ENCODE results near the gene CNTNAP2.
"Not testable (repeated sequence)": the region's sequence is repeated elsewhere in the genome, so short reads cannot be mapped to it uniquely, and the experiment has no call there.

CNTNAP2 gene

DNA sequence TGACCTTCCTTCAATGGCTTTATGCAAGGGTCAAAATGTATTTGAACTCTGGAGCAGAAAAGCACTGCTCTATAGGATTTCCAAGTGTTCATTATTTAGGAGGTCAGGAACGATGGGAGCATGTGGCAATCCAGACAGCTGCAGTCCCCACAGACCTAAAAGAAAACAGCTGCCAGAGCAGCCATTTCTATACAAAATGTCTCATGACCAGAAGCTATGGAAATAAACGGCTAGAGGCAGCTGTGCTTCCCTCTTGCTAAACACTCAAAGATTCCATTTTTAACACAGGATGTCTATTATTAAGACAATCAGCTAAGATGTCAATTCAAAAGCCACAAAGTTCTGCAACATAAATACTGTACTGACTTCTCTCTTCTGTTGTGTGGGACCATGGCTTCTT is 1594.8 kb downstream of the CNTNAP2 start:
- TF ChIP-seq, protein P1, sequence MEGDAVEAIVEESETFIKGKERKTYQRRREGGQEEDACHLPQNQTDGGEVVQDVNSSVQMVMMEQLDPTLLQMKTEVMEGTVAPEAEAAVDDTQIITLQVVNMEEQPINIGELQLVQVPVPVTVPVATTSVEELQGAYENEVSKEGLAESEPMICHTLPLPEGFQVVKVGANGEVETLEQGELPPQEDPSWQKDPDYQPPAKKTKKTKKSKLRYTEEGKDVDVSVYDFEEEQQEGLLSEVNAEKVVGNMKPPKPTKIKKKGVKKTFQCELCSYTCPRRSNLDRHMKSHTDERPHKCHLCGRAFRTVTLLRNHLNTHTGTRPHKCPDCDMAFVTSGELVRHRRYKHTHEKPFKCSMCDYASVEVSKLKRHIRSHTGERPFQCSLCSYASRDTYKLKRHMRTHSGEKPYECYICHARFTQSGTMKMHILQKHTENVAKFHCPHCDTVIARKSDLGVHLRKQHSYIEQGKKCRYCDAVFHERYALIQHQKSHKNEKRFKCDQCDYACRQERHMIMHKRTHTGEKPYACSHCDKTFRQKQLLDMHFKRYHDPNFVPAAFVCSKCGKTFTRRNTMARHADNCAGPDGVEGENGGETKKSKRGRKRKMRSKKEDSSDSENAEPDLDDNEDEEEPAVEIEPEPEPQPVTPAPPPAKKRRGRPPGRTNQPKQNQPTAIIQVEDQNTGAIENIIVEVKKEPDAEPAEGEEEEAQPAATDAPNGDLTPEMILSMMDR (conservative IDR thresholded peaks at IDR 0.05): no peak
- H3K27ac ChIP-seq: no peak overlapping the region

DNA sequence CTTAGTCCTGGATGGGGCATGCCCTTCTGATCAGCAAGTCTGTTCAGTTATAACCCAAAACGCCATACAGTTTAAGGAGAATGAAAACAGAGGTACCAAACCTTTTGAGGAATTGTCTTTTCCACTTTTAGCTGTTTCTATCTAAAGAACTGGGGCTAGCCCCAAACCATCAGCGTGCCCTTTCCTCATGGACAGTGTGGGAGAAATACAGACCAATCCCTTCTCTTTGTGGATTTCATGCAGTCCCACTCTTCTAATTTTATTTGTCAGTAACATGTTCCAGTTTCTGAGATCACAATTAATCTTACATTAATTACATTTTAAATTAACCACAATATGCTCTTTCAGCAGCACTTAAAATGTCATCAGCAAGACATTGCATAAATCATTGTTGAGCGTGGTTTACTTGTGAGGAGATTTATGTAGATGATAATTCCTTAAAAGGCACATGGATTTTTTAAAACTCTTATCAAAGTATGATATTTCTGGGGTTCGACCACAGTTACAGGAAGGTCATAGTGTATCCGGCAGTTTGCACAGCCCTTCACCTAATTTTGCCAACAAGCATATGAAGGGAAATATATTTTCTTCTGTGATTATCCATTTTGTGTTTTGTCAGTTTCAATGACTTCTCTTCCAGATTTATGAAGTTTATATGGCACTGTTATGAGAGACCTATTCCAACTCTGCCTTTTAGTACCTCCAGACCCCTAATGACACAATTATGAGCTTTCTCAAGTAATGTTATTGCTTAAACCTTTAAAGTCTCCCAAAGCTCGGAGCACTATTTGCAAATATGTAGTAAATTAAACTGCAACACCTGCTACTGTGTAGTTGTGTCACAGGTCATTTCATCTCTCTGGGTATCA is 1605.6 kb downstream of the CNTNAP2 start:
- no peak overlapping the region for H3K27ac ChIP-seq
- TF ChIP-seq, protein P1 (conservative IDR thresholded peaks at IDR 0.05): no peak

DNA sequence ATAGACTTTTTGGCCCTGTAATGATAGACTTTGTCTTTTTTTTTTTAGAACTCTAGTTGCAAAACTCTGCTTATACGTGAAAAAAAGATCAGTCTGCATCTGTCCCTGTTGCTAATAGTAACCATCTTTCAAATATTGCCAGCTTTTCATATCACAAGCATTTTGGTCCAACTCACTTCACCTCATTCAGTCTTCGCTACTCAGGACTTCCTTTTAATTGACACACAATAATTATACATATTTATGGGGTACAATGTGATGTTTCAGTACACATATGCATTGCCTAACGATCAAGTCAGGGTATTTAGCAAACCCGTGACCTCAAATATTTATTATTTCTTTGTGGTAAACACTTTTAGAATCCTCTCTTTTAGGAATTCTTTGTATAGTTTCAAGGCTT is 1606.9 kb downstream of the CNTNAP2 start:
- no peak overlapping the region for H3K27ac ChIP-seq
- TF ChIP-seq, protein P1 (conservative IDR thresholded peaks at IDR 0.05): no peak

DNA sequence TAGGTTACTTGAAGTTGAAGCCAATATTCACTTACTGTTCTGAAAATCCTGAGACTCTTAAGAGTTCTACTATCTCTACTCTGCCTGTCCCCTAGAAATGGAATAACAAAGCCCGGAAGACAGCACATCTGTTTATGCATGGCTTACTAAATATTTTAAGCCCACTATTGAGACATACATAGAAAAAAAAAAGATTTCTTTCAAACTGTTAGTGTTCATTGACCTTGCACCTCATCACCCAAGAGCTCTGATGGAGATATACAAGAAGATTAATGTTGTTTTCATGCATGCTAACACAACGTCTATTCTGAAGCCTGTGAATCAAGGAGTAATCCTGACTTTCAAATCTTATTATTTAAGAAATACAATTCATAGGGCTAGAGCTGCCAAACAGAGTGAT is 1614.7 kb downstream of the CNTNAP2 start:
- TF ChIP-seq, protein P1 (conservative IDR thresholded peaks at IDR 0.05): no peak
- no peak overlapping the region for H3K27ac ChIP-seq

DNA sequence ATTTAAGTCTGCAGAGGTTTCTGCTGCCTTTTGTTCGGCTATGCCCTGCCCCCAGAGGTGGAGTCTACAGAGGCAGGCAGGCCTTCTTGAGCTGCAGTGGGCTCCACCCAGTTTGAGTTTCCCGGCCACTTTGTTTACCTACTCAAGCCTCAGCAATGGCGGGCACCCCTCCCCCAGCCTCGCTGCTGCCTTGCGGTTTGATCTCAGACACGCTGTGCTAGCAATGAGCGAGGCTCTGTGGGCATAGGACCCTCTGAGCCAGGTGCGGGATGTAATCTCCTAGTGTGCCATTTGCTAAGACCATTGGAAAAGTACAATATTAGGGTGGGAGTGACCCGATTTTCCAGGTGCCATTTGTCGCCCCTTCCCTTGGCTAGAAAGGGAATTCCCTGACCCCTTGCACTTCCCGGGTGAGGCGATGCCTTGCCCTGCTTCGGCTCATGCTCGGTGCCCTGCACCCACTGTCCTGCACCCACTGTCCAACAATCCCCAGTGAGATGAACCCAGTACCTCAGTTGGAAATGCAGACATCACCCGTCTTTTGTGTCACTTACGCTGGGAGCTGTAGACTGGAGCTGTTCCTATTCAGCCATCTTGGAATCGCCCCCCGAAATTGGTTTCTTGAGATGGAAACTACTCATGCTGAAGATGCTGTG is 1621.1 kb downstream of the CNTNAP2 start:
- H3K27ac ChIP-seq: not testable (repeated sequence)

DNA sequence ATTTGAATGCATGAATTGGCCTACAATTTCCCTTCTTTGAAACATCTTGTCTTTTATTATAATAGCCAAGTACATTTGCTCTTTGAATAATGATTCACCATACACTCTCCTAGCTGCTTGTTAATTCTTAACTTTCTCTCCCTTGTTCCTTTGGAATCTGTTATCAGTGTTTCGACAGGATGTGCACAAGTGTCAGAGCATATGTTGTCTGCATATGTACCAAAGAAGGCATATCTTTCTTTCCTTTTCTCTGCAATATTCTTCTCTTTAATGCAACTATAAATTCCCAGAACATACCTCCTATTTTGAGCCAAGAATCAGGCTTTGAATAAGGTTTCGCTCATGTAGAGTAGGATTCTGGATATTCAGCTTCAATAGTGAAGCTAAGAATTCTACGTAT is 1625.7 kb downstream of the CNTNAP2 start:
- TF ChIP-seq, protein P1 (conservative IDR thresholded peaks at IDR 0.05): no peak

DNA sequence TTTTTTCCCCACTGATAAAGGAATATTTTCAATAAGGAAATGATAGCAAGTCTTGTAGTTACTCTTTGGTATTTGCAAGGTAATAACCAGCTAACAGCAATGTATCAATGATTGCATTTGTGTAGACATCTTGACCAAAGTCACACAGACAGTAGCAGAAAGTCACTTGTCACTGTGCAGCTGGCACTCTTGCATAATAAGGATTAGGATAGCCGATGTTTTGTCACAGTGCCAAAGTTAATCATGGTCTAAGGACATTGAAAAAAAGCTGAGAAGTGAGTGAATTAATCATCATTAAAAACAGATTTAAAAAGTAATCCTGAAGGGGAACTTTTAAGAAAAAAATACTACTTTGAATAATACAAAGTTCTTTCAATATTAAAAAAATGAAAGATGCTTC is 1639.7 kb downstream of the CNTNAP2 start:
- TF ChIP-seq, protein P1 (conservative IDR thresholded peaks at IDR 0.05): no peak
- no peak overlapping the region for H3K27ac ChIP-seq

More for the DNA sequence above, 1625.7 kb downstream of the CNTNAP2 start:
- no peak overlapping the region for H3K27ac ChIP-seq

All from VCaP (cell line).